ENCODE measurements around the gene ERBIN. TPM values are rescaled to one million over a fixed set of nuclear protein-coding genes. Genes with fewer than 3 reads are reported as not detected.

The ERBIN gene
- total RNA-seq, 1 experiment from 2014 or later = 88.4 TPM

- Histone ChIP-seq H3K36me3 (ENCODE audit: control insufficient read depth, insufficient read depth, low read length) (no peaks in the 10 kb centered on the region), H3K27me3 (ENCODE audit: control insufficient read depth, insufficient read depth, low read length) (no peaks in the 10 kb centered on the region), H3K27ac (ENCODE audit: low read length) (no peak overlapping the region), H3K4me1 (ENCODE audit: control insufficient read depth, insufficient read depth, low read length) (no peaks in the 10 kb centered on the region), H3K4me3 (ENCODE audit: low read depth in 2 of 2, low read length in 2 of 2) (no peak overlapping the region), H3K9me3 (ENCODE audit: control insufficient read depth, insufficient read depth, low read depth, low read length) (no peaks in the 10 kb centered on the region)
- no peak for TF ChIP-seq CTCF (IDR thresholded peaks at IDR 0.05)
- POLR2A ChIA-PET = no interaction called here
- BruUV-seq (replicated peaks) = no TSS peak
- CTCF ChIA-PET = interaction anchor here (0.6 kb wide), 1 partner anchor 295 kb away, joined by 9 read pairs; no protein-coding TSS in a partner anchor
- intact Hi-C loops (cut with micrococcal nuclease; ENCODE audit: unreplicated experiment) (no loop called here), in situ Hi-C loops (cut with HindIII; ENCODE audit: low pct_unique_long_range_greater_than_20kb, low sequenced_read_pairs) (no loop called here)
- DNase-seq (ENCODE audit: low read depth, low spot score) = no peak
- ATAC-seq = no peak
Observed at GRCh38 chr5:65895891-65896290, 30.5 kb upstream of the ERBIN start.

- Histone ChIP-seq H3K36me3 (ENCODE audit: control insufficient read depth, insufficient read depth, low read length) (no peaks in the 10 kb centered on the region), H3K4me1 (ENCODE audit: control insufficient read depth, insufficient read depth, low read length) (0 out of 2 replicates have a peak, but pooled peaks cover 2% of the 10 kb centered on the region), H3K27ac (ENCODE audit: low read length) (no peak overlapping the region), H3K27me3 (ENCODE audit: control insufficient read depth, insufficient read depth, low read length) (no peaks in the 10 kb centered on the region; the same call in 1 of the 2 replicates), H3K4me3 (ENCODE audit: low read depth in 2 of 2, low read length in 2 of 2) (no peak overlapping the region), H3K9me3 (ENCODE audit: control insufficient read depth, insufficient read depth, low read depth, low read length) (no peaks in the 10 kb centered on the region)
- ChIA-PET CTCF (no interaction called here), POLR2A (no interaction called here)
- BruUV-seq (replicated peaks) = no TSS peak
- ATAC-seq (no peak), DNase-seq (ENCODE audit: low read depth, low spot score) (no peak)
- TF ChIP-seq REST (IDR thresholded peaks at IDR 0.05; ENCODE audit: insufficient read depth in 1 of 2, low read depth in 2 of 2, low read length in 1 of 2) (no peak), CTCF (IDR thresholded peaks at IDR 0.05) (no peak), POLR2AphosphoS5 (IDR thresholded peaks at IDR 0.05; ENCODE audit: low read depth, low read length) (no peak), TCF7L2 (IDR thresholded peaks at IDR 0.05; ENCODE audit: low read depth, low read length) (no peak), SIN3A (IDR thresholded peaks at IDR 0.05; ENCODE audit: borderline replicate concordance, insufficient read depth, low read depth, low read length) (no peak)
- in situ Hi-C loops (cut with HindIII; ENCODE audit: low pct_unique_long_range_greater_than_20kb, low sequenced_read_pairs) = no loop called here
- intact Hi-C loops (cut with micrococcal nuclease; ENCODE audit: unreplicated experiment) = no loop called here
Observed at GRCh38 chr5:65900746-65901145, 25.6 kb upstream of the ERBIN start.
